HEK293T (cell line): ENCODE measurements around the gene DENND6A.

Experiments
- CTCF ChIA-PET: fragments of 350-600 bp; formaldehyde crosslinking; extraction: SDS; loops from one replicate; lab custom pipeline; 2021; ENCODE audit warnings: antibody characterized with exemption, inconsistent platforms; lab: Yijun Ruan, JAX
- POLR2A ChIA-PET: fragments of 350-600 bp; formaldehyde crosslinking; extraction: SDS; loops from one replicate; lab custom pipeline; 2020; ENCODE audit warnings: antibody characterized with exemption, inconsistent platforms; lab: Yijun Ruan, JAX
- DNase-seq: peaks from one replicate; pipeline ENCODE4 v3.0.0; 2012; ENCODE audit warnings: mixed read lengths; ENCODE audit errors: extremely low spot score
- ARNT ChIP-seq: fragments of 450-650 bp; IDR thresholded peaks from 2 replicates; pipeline ENCODE4 v1.6.1; 2017; ENCODE audit warnings: mild to moderate bottlenecking
- BHLHE40 ChIP-seq: fragments of 450-650 bp; IDR thresholded peaks from 2 replicates; pipeline ENCODE4 v1.6.1; 2016; ENCODE audit warnings: mild to moderate bottlenecking, moderate library complexity, borderline replicate concordance
- CTBP1 ChIP-seq: fragments of 450-650 bp; IDR thresholded peaks from 2 replicates; pipeline ENCODE4 v1.6.1; 2016; ENCODE audit warnings: borderline replicate concordance
- ELF4 ChIP-seq: fragments of 450-650 bp; IDR thresholded peaks from 2 replicates; pipeline ENCODE4 v1.6.1; 2017; ENCODE audit warnings: antibody characterized with exemption
- FOXA1 ChIP-seq: fragments of 450-650 bp; IDR thresholded peaks from 2 replicates; pipeline ENCODE4 v1.6.1; 2016; ENCODE audit warnings: mild to moderate bottlenecking
- FOXK2 ChIP-seq: fragments of 450-650 bp; IDR thresholded peaks from 2 replicates; pipeline ENCODE4 v1.6.1; 2016; ENCODE audit warnings: mild to moderate bottlenecking
- FOXM1 ChIP-seq: fragments of 450-650 bp; IDR thresholded peaks from 2 replicates; pipeline ENCODE4 v1.6.1; 2017; ENCODE audit warnings: mild to moderate bottlenecking, borderline replicate concordance
- HDGF ChIP-seq: fragments of 450-650 bp; IDR thresholded peaks from 2 replicates; pipeline ENCODE4 v1.6.1; 2017; ENCODE audit warnings: antibody characterized with exemption, borderline replicate concordance
- L3MBTL2 ChIP-seq: fragments of 450-650 bp; conservative IDR thresholded peaks from 2 replicates; pipeline ENCODE4 v1.6.1; 2016; ENCODE audit warnings: mild to moderate bottlenecking
- LEF1 ChIP-seq: fragments of 450-650 bp; IDR thresholded peaks from 2 replicates; pipeline ENCODE4 v1.6.1; 2017; ENCODE audit warnings: mild to moderate bottlenecking, borderline replicate concordance
- NFRKB ChIP-seq: fragments of 450-650 bp; IDR thresholded peaks from 2 replicates; pipeline ENCODE4 v1.6.1; 2016; ENCODE audit warnings: mild to moderate bottlenecking, moderate library complexity
- PKNOX1 ChIP-seq: fragments of 450-650 bp; IDR thresholded peaks from 2 replicates; pipeline ENCODE4 v1.6.1; 2016
- SP1 ChIP-seq: fragments of 450-650 bp; IDR thresholded peaks from 2 replicates; pipeline ENCODE4 v1.6.1; 2017
- SUZ12 ChIP-seq: fragments of 450-650 bp; IDR thresholded peaks from 2 replicates; pipeline ENCODE4 v1.6.1; 2016; ENCODE audit warnings: mild to moderate bottlenecking
- TARDBP ChIP-seq: fragments of 450-650 bp; IDR thresholded peaks from 2 replicates; pipeline ENCODE4 v1.6.1; 2016
- ZNF384 ChIP-seq: fragments of 450-650 bp; IDR thresholded peaks from 2 replicates; pipeline ENCODE4 v1.6.1; 2016

DENND6A gene

GRCh38 chr3:57582474-57583168, 110.3 kb downstream of the DENND6A start:
- ChIA-PET POLR2A (no interaction called here), CTCF (no interaction called here)
- peak; percentile 11 for DNase-seq
- TF ChIP-seq SP1 (no peak), PKNOX1 (no peak), ARNT (no peak), NFRKB (no peak), TARDBP (no peak), HDGF (no peak), FOXK2 (no peak), FOXM1 (no peak), FOXA1 (no peak), ELF4 (no peak), ZNF384 (no peak), SUZ12 (no peak), BHLHE40 (no peak), L3MBTL2 (no peak), LEF1 (no peak), CTBP1 (no peak)

GRCh38 chr3:57577801-57578200, 115.1 kb downstream of the DENND6A start:
- POLR2A ChIA-PET: interaction anchor here (0.5 kb wide), 1 partner anchor 69 kb away, joined by 3 read pairs; no protein-coding TSS in a partner anchor
- CTCF ChIA-PET: no interaction called here
- DNase-seq: no peak
- no peak for TF ChIP-seq SP1
- no peak for TF ChIP-seq FOXK2
- TF ChIP-seq ARNT: no peak
- TF ChIP-seq LEF1: no peak
- TF ChIP-seq ELF4: no peak

GRCh38 chr3:57575966-57576626, 116.8 kb downstream of the DENND6A start:
- ChIA-PET POLR2A (interaction anchor here (1.1 kb wide), 1 partner anchor 21 kb away, joined by 3 read pairs; the partner anchor contains the start of gene ARF4), CTCF (no interaction called here)
- no peak for DNase-seq
- TF ChIP-seq TARDBP (no peak), PKNOX1 (no peak), ZNF384 (peak; percentile 23; the same call in 1 of the 2 replicates)
